NCI-H1105 treated with DMSO at 0.1 percent for 48 hours (cell line): ENCODE data around the gene RPL37A.

ENCODE experiments used
- DNase-seq: peaks from one replicate; lab custom pipeline; 2025; lab: John Stamatoyannopoulos, UW

The RPL37A gene

GRCh38 chr2:216490061-216490460, 8.6 kb upstream of the RPL37A start:
- DNase-seq, result no peak

GRCh38 chr2:216491793-216492596, 6.6 kb upstream of the RPL37A start:
- DNase-seq, result no peak

- DNase-seq, result no peak
Observed at GRCh38 chr2:216492597-216493333, 5.9 kb upstream of the RPL37A start.

GRCh38 chr2:216493334-216493685, 5.3 kb upstream of the RPL37A start:
- DNase-seq, result no peak

- DNase-seq, result no peak
Observed at GRCh38 chr2:216495656-216496055, 3.0 kb upstream of the RPL37A start.

GRCh38 chr2:216497382-216498069, 1.1 kb upstream of the RPL37A start:
- no peak for DNase-seq

- DNase-seq, result no peak
Observed at GRCh38 chr2:216498070-216498378, 620 bp upstream of the RPL37A start.

- DNase-seq, result no peak
Observed at GRCh38 chr2:216499641-216500218, 1.1 kb downstream of the RPL37A start.

GRCh38 chr2:216500572-216500971, 1.9 kb downstream of the RPL37A start:
- DNase-seq, result no peak

- no peak for DNase-seq
Observed at GRCh38 chr2:216501854-216502253, 3.2 kb downstream of the RPL37A start.

GRCh38 chr2:216502381-216503158, 3.9 kb downstream of the RPL37A start:
- no peak for DNase-seq

GRCh38 chr2:216503159-216503629, 4.5 kb downstream of the RPL37A start:
- no peak for DNase-seq

- no peak for DNase-seq
Observed at GRCh38 chr2:216503697-216504375, 5.2 kb downstream of the RPL37A start.

- no peak for DNase-seq
Observed at GRCh38 chr2:216504376-216504762, 5.7 kb downstream of the RPL37A start.

- no peak for DNase-seq
Observed at GRCh38 chr2:216505133-216506106, 6.8 kb downstream of the RPL37A start.

- no peak for DNase-seq
Observed at GRCh38 chr2:216507220-216508160, 8.8 kb downstream of the RPL37A start.

- no peak for DNase-seq
Observed at GRCh38 chr2:216508229-216508628, 9.6 kb downstream of the RPL37A start.

GRCh38 chr2:216516730-216517350, 18.2 kb downstream of the RPL37A start:
- peak; percentile 53 for DNase-seq
